ENCODE results near the gene AKTIP. TPM values are rescaled to one million over a fixed set of nuclear protein-coding genes. Genes with fewer than 3 reads are reported as not detected.

AKTIP gene
- total and polyA plus RNA-seq, 4 donors: 23.1 to 48.5 (median 34.6) TPM

DNA sequence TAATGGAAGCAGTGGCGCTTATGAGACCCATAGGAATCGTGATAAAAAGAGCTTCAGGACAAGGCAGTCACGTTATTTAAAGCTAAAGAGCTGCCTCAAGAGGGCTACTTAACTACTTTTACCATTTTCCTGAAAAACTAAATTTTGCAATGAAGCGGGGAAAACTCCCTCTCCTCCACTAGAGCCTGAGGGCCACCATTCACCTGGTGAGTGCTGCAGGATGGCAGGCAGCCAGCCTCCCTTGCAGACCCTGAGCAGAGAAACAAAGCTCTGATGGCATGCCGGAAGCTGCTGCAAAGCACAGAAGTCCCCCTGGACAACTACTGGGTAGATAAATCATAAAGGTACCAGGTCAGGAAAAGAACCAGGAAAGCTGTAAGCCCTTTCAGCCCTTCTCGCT lies 8.4 kb downstream of the AKTIP start:
- Histone ChIP-seq H3K9me3 (ENCODE audit: control insufficient read depth in 4 of 4, insufficient read depth in 3 of 4, low read length in 3 of 4) (no peaks in the 10 kb centered on the region), H3K27me3 (ENCODE audit: control insufficient read depth in 3 of 3, insufficient read depth in 3 of 3, low read length in 2 of 3) (no peaks in the 10 kb centered on the region), H3K4me3 (no peak overlapping the region), H3K4me1 (ENCODE audit: control insufficient read depth in 5 of 5, insufficient read depth in 5 of 5, low read length in 5 of 5) (peaks cover 0 to 2% (median 0%) of the 10 kb centered on the region in 5 donors), H3K36me3 (ENCODE audit: control insufficient read depth in 4 of 4, insufficient read depth in 4 of 4, low read length in 4 of 4) (peaks cover 5 to 52% (median 39%) of the 10 kb centered on the region in 4 donors), H3K9ac (ENCODE audit: insufficient read depth in 1 of 2, low read length in 2 of 2) (no peak overlapping the region), H3K27ac (ENCODE audit: low read depth in 1 of 2, low read length in 1 of 2) (no peak overlapping the region)
- TF ChIP-seq, protein P1, sequence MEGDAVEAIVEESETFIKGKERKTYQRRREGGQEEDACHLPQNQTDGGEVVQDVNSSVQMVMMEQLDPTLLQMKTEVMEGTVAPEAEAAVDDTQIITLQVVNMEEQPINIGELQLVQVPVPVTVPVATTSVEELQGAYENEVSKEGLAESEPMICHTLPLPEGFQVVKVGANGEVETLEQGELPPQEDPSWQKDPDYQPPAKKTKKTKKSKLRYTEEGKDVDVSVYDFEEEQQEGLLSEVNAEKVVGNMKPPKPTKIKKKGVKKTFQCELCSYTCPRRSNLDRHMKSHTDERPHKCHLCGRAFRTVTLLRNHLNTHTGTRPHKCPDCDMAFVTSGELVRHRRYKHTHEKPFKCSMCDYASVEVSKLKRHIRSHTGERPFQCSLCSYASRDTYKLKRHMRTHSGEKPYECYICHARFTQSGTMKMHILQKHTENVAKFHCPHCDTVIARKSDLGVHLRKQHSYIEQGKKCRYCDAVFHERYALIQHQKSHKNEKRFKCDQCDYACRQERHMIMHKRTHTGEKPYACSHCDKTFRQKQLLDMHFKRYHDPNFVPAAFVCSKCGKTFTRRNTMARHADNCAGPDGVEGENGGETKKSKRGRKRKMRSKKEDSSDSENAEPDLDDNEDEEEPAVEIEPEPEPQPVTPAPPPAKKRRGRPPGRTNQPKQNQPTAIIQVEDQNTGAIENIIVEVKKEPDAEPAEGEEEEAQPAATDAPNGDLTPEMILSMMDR (IDR thresholded peaks at IDR 0.05; ENCODE audit: control extremely low read depth, extremely low read depth): no peak
- no peak for ATAC-seq (ENCODE audit: insufficient read depth, low FRiP score)
- DNase-seq: peak in 1 of 3 donors; percentile 61
- 90 to 98% methylated on average over 6 of the region's 6 CpGs for WGBS, 2 donors

DNA sequence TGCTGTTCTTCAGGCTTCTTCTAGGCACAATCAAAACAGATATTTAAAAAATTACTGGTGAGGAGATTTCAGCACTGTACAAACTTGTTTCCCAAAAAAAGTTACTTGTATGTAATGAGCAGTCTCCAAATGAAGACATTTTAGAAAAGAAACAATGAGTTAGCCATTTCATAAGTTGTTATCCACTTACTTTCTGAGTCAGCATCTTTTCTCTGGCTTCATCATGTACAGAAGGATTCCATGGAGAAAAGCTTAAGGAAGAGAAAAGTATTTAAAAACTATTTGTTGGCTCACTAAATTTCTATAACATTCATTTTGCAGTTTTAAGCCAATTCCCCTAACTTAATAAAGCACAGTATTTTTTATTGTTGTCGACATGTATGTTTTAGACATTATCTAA lies 10.5 kb downstream of the AKTIP start:
- ATAC-seq (ENCODE audit: insufficient read depth, low FRiP score) (no peak), DNase-seq (no peak)
- Histone ChIP-seq H3K27me3 (ENCODE audit: control insufficient read depth in 3 of 3, insufficient read depth in 3 of 3, low read length in 2 of 3) (no peaks in the 10 kb centered on the region), H3K4me3 (no peak overlapping the region), H3K36me3 (ENCODE audit: control insufficient read depth in 4 of 4, insufficient read depth in 4 of 4, low read length in 4 of 4) (peaks cover 6 to 61% (median 42%) of the 10 kb centered on the region in 4 donors), H3K4me1 (ENCODE audit: control insufficient read depth in 5 of 5, insufficient read depth in 5 of 5, low read length in 5 of 5) (no peaks in the 10 kb centered on the region), H3K27ac (ENCODE audit: low read depth in 1 of 2, low read length in 1 of 2) (no peak overlapping the region), H3K9me3 (ENCODE audit: control insufficient read depth in 4 of 4, insufficient read depth in 3 of 4, low read length in 3 of 4) (no peaks in the 10 kb centered on the region), H3K9ac (ENCODE audit: insufficient read depth in 1 of 2, low read length in 2 of 2) (no peak overlapping the region)
- WGBS, 2 donors: 93 to 98% methylated on average over 1 of the region's 1 CpG
- TF ChIP-seq, protein P1 (IDR thresholded peaks at IDR 0.05; ENCODE audit: control extremely low read depth, extremely low read depth): no peak

DNA sequence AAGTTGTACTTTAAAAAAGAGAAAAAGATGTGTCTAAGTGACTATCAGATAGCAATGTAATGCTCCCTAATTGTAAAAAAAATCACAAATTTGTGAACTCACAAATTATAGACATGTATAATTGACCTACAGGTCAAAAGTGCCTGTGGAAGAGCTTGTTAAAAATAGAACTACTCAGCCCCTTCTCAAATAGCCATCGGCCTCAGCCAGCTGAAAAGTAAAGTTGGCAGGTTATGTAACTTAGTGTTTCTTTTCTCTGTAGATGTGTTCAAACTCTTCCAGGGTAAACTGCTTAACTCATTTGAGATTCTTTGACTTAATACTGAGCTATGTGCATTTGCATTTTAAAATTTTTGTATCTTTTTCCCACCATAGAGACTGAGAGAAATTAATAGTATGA lies 13.3 kb downstream of the AKTIP start:
- H3K27ac ChIP-seq (ENCODE audit: low read depth in 1 of 2, low read length in 1 of 2): no peak overlapping the region
- ATAC-seq (ENCODE audit: insufficient read depth, low FRiP score): no peak

More for the DNA sequence above, 13.3 kb downstream of the AKTIP start:
- H3K4me1 ChIP-seq (ENCODE audit: control insufficient read depth in 5 of 5, insufficient read depth in 5 of 5, low read length in 5 of 5): no peaks in the 10 kb centered on the region
- DNase-seq: no peak
- TF ChIP-seq, protein P1 (IDR thresholded peaks at IDR 0.05; ENCODE audit: control extremely low read depth, extremely low read depth): no peak
- no peak overlapping the region for H3K4me3 ChIP-seq
- peaks cover 0 to 3% (median under 1%) of the 10 kb centered on the region in 4 donors for H3K9me3 ChIP-seq (ENCODE audit: control insufficient read depth in 4 of 4, insufficient read depth in 3 of 4, low read length in 3 of 4)
- no peak overlapping the region for H3K9ac ChIP-seq (ENCODE audit: insufficient read depth in 1 of 2, low read length in 2 of 2)
- no peaks in the 10 kb centered on the region for H3K27me3 ChIP-seq (ENCODE audit: control insufficient read depth in 3 of 3, insufficient read depth in 3 of 3, low read length in 2 of 3)
- H3K36me3 ChIP-seq (ENCODE audit: control insufficient read depth in 4 of 4, insufficient read depth in 4 of 4, low read length in 4 of 4): peaks cover 18 to 55% (median 30%) of the 10 kb centered on the region in 4 donors
- WGBS, 2 donors: 59 to 68% methylated on average over 1 of the region's 1 CpG

Data from lung (tissue), 12 donors.